NCI-H1436 treated with DMSO at 0.1 percent for 48 hours (cell line): ENCODE data around the gene CLINT1.
A peak's percentile ranks its signal among the peaks of the same experiment; 100 is the strongest.
"Not testable (repeated sequence)": the region's sequence is repeated elsewhere in the genome, so short reads cannot be mapped to it uniquely, and the experiment has no call there.

Experiments
- DNase-seq: peaks from one replicate; lab custom pipeline; 2025; lab: John Stamatoyannopoulos, UW

CLINT1 gene

GRCh38 chr5:157858527-157859226 lies at the start of gene CLINT1:
Gene CLINT1, minus strand, starts transcription at chr5:157859145. Its CDS starts 175 bp downstream, at chr5:157858970.
- peak; percentile 14 for DNase-seq

GRCh38 chr5:157908459-157908858 lies 49.5 kb upstream of the CLINT1 start:
- no peak for DNase-seq

- no peak for DNase-seq
Measured at GRCh38 chr5:157907479-157907878, 48.5 kb upstream of the CLINT1 start.

- no peak for DNase-seq
Measured at GRCh38 chr5:157903117-157903450, 44.1 kb upstream of the CLINT1 start.

GRCh38 chr5:157902449-157903116 lies 43.6 kb upstream of the CLINT1 start:
- DNase-seq: no peak

- DNase-seq: no peak
Measured at GRCh38 chr5:157900644-157901043, 41.7 kb upstream of the CLINT1 start.

- DNase-seq: no peak
Measured at GRCh38 chr5:157893611-157894010, 34.7 kb upstream of the CLINT1 start.

GRCh38 chr5:157892974-157893373 lies 34.0 kb upstream of the CLINT1 start:
- no peak for DNase-seq

- no peak for DNase-seq
Measured at GRCh38 chr5:157890836-157891597, 32.1 kb upstream of the CLINT1 start.

GRCh38 chr5:157888814-157889532 lies 30.0 kb upstream of the CLINT1 start:
- no peak for DNase-seq

- DNase-seq: no peak
Measured at GRCh38 chr5:157886796-157887380, 27.9 kb upstream of the CLINT1 start.

GRCh38 chr5:157885051-157885450 lies 26.1 kb upstream of the CLINT1 start:
- not testable (repeated sequence) for DNase-seq

- DNase-seq: not testable (repeated sequence)
Measured at GRCh38 chr5:157881498-157881897, 22.6 kb upstream of the CLINT1 start.

GRCh38 chr5:157877821-157878220 lies 18.9 kb upstream of the CLINT1 start:
- no peak for DNase-seq

GRCh38 chr5:157874861-157875260 lies 15.9 kb upstream of the CLINT1 start:
- DNase-seq: no peak

- DNase-seq: no peak
Measured at GRCh38 chr5:157870837-157871834, 12.2 kb upstream of the CLINT1 start.

GRCh38 chr5:157867751-157868387 lies 8.9 kb upstream of the CLINT1 start:
- no peak for DNase-seq

- DNase-seq: no peak
Measured at GRCh38 chr5:157866536-157866935, 7.6 kb upstream of the CLINT1 start.

- no peak for DNase-seq
Measured at GRCh38 chr5:157865781-157866180, 6.8 kb upstream of the CLINT1 start.

GRCh38 chr5:157864067-157864466 lies 5.1 kb upstream of the CLINT1 start:
- no peak for DNase-seq
